GM18502 (cell line): Measurements from ENCODE around the gene CAMK1G.

Source experiments
- ATAC-seq: cut with Tn5 transposase; IDR thresholded peaks from one replicate; pipeline ENCODE4 v1.9.1; 2021; ENCODE audit warnings: mild to moderate bottlenecking; ENCODE audit not compliant: unreplicated experiment, poor library complexity

The CAMK1G gene

GRCh38 chr1:209653915-209654351, 70.4 kb downstream of the CAMK1G start:
- ATAC-seq = no peak

GRCh38 chr1:209655411-209656231, 72.1 kb downstream of the CAMK1G start:
- no peak for ATAC-seq

- ATAC-seq = no peak
Observed at GRCh38 chr1:209657140-209657879, 73.8 kb downstream of the CAMK1G start.

- no peak for ATAC-seq
Observed at GRCh38 chr1:209657918-209658317, 74.4 kb downstream of the CAMK1G start.

GRCh38 chr1:209659909-209660308, 76.4 kb downstream of the CAMK1G start:
- peak; percentile 90 for ATAC-seq

- no peak for ATAC-seq
Observed at GRCh38 chr1:209661071-209661470, 77.6 kb downstream of the CAMK1G start.

- ATAC-seq = no peak
Observed at GRCh38 chr1:209662879-209663327, 79.4 kb downstream of the CAMK1G start.
